ENCODE results near the gene CACNA1C. TPM values are rescaled to one million over a fixed set of nuclear protein-coding genes. Genes with fewer than 3 reads are reported as not detected.

CACNA1C gene
- total and polyA plus RNA-seq, 10 of the 15 experiments (the other 5 are each of a cell fraction or from before 2014, with no cell fraction given): under 0.01 to 0.15 (median 0.09) TPM; not detected in 5

DNA sequence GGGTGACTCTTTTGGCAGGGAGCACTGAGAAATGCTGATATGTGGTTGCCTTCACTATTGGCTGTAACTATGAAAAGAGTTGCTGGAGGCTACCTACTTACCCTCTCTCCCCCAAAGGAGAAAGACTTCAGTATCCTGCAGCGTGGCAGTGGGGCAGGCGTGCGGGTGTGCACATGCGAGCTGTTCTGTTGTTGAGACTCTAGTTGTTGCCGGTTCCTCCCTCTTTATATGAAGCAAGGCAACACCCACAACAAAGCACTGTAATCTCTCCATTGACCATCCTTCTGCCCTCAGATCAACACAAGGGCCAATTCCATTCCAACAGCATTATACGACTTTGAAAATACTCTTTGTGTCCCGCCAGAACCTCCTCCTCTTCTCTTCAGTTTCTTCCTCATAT is 259.4 kb downstream of the CACNA1C start:
- TF ChIP-seq HCFC1 (IDR thresholded peaks at IDR 0.05; ENCODE audit: low read length): no peak
- TF ChIP-seq, protein P1, sequence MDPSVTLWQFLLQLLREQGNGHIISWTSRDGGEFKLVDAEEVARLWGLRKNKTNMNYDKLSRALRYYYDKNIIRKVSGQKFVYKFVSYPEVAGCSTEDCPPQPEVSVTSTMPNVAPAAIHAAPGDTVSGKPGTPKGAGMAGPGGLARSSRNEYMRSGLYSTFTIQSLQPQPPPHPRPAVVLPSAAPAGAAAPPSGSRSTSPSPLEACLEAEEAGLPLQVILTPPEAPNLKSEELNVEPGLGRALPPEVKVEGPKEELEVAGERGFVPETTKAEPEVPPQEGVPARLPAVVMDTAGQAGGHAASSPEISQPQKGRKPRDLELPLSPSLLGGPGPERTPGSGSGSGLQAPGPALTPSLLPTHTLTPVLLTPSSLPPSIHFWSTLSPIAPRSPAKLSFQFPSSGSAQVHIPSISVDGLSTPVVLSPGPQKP (IDR thresholded peaks at IDR 0.05; ENCODE audit: low read depth, low read length): no peak
- no peaks in the 10 kb centered on the region for H3K36me3 ChIP-seq (ENCODE audit: control insufficient read depth in 2 of 2, insufficient read depth in 2 of 2, low read length in 1 of 2)
- in situ Hi-C loops (cut with MboI) (no loop called here), intact Hi-C loops (cut with micrococcal nuclease; ENCODE audit: unreplicated experiment) (no loop called here)
- no TSS peak for BruUV-seq (replicated peaks)
- no peak overlapping the region for H2AFZ ChIP-seq (ENCODE audit: control insufficient read depth, low read depth, low read length)
- ChIA-PET POLR2A (no interaction called here), SMC1A (ENCODE audit: uncharacterized antibody, unreplicated experiment) (no interaction called here), RAD21 (ENCODE audit: unreplicated experiment) (no interaction called here), CTCF (no interaction called here)
- no peaks in the 10 kb centered on the region for H4K20me1 ChIP-seq (ENCODE audit: control insufficient read depth, insufficient read depth)
- H3K4me1 ChIP-seq (ENCODE audit: control insufficient read depth, insufficient read depth, low read length): no peaks in the 10 kb centered on the region
- 24% methylated on average over 7 of the region's 7 CpGs for WGBS (ENCODE audit: insufficient coverage, insufficient replicate concordance, low lambda C conversion rate, missing lambda C conversion rate)
- H3K79me2 ChIP-seq (ENCODE audit: control insufficient read depth, insufficient read depth, low read length): no peaks in the 10 kb centered on the region
- H3K4me3 ChIP-seq: no peak overlapping the region
- peaks cover 3% of the 10 kb centered on the region for H3K9me3 ChIP-seq (replicated peaks; ENCODE audit: control insufficient read depth, insufficient read depth, low read length)
- DNase-seq (ENCODE audit: low read depth, low spot score): no peak
- no peak overlapping the region for H3K9ac ChIP-seq (ENCODE audit: control insufficient read depth, insufficient read depth, low read length)
- ATAC-seq: no peak
- no peak overlapping the region for H3K27ac ChIP-seq (ENCODE audit: control insufficient read depth, insufficient read depth)
- no peak overlapping the region for H3K4me2 ChIP-seq (ENCODE audit: control insufficient read depth, insufficient read depth)
- H3K27me3 ChIP-seq (replicated peaks in 1 of 2; ENCODE audit: control insufficient read depth in 2 of 2, insufficient read depth in 2 of 2, low read length in 1 of 2): no peaks in the 10 kb centered on the region
- FAIRE-seq: no peak

DNA sequence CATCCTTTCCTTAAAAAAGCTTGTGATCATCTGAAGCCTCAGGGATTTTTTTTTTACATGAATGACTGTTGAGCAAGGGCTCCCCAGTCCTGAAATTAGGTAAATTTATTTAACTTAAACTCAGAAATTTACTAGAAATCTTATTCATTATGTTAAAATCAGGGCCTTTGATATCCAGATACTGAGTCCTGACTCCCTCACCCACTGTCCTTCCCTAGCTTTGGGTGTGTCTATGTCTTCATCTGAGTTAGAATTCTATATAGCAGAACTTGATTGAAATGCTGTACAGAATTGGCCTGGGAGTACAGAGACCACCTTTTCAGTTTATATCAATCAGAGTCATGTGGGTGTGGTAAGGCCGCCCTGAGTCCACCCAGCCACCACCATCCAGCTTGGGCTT is 260.0 kb downstream of the CACNA1C start:
- no peak overlapping the region for H3K4me2 ChIP-seq (ENCODE audit: control insufficient read depth, insufficient read depth)
- H4K20me1 ChIP-seq (ENCODE audit: control insufficient read depth, insufficient read depth): no peaks in the 10 kb centered on the region
- ChIA-PET CTCF (no interaction called here), RAD21 (ENCODE audit: unreplicated experiment) (no interaction called here), SMC1A (ENCODE audit: uncharacterized antibody, unreplicated experiment) (no interaction called here), POLR2A (no interaction called here)
- H2AFZ ChIP-seq (ENCODE audit: control insufficient read depth, low read depth, low read length): no peak overlapping the region
- in situ Hi-C loops (cut with MboI): no loop called here
- TF ChIP-seq ZNF622 (IDR thresholded peaks at IDR 0.05) (no peak), SIN3A (IDR thresholded peaks at IDR 0.05; ENCODE audit: low read depth, low read length) (no peak), SUPT20H (IDR thresholded peaks at IDR 0.05; ENCODE audit: borderline replicate concordance, control insufficient read depth, low read depth, low read length) (no peak), PML (IDR thresholded peaks at IDR 0.05; ENCODE audit: low read length) (no peak), GABPA (IDR thresholded peaks at IDR 0.05; ENCODE audit: low read depth) (no peak), MTA2 (IDR thresholded peaks at IDR 0.05; ENCODE audit: low read depth) (no peak), EP300 (IDR thresholded peaks at IDR 0.05; ENCODE audit: borderline replicate concordance in 1 of 2, control insufficient read depth in 1 of 2, low read depth in 2 of 2, low read length in 2 of 2) (no peak), KAT2A (conservative IDR thresholded peaks at IDR 0.05; ENCODE audit: control insufficient read depth, low read depth, low read length) (no peak), EGR1 (IDR thresholded peaks at IDR 0.05; ENCODE audit: borderline replicate concordance in 1 of 2, low read depth in 2 of 2, low read length in 2 of 2) (no peak), SMAD5 (IDR thresholded peaks at IDR 0.05; ENCODE audit: low read depth) (no peak), TARDBP (IDR thresholded peaks at IDR 0.05; ENCODE audit: borderline replicate concordance) (no peak), CREB1 (IDR thresholded peaks at IDR 0.05; ENCODE audit: low read depth) (no peak), YBX1 (IDR thresholded peaks at IDR 0.05) (no peak), ASH2L (IDR thresholded peaks at IDR 0.05; ENCODE audit: borderline replicate concordance, low read depth) (no peak), RCOR1 (conservative IDR thresholded peaks at IDR 0.05; ENCODE audit: low read depth, low read length) (no peak)
- peaks cover 3% of the 10 kb centered on the region for H3K9me3 ChIP-seq (replicated peaks; ENCODE audit: control insufficient read depth, insufficient read depth, low read length)
- FAIRE-seq: no peak
- no peaks in the 10 kb centered on the region for H3K79me2 ChIP-seq (ENCODE audit: control insufficient read depth, insufficient read depth, low read length)
- WGBS (ENCODE audit: insufficient coverage, insufficient replicate concordance, low lambda C conversion rate, missing lambda C conversion rate): 7% methylated on average over 1 of the region's 1 CpG
- no peaks in the 10 kb centered on the region for H3K4me1 ChIP-seq (ENCODE audit: control insufficient read depth, insufficient read depth, low read length)
- H3K27ac ChIP-seq (ENCODE audit: control insufficient read depth, insufficient read depth): no peak overlapping the region
- H3K36me3 ChIP-seq (ENCODE audit: control insufficient read depth in 2 of 2, insufficient read depth in 2 of 2, low read length in 1 of 2): no peaks in the 10 kb centered on the region
- no peak for ATAC-seq
- H3K4me3 ChIP-seq: no peak overlapping the region
- H3K9ac ChIP-seq (ENCODE audit: control insufficient read depth, insufficient read depth, low read length): no peak overlapping the region
- no peaks in the 10 kb centered on the region for H3K27me3 ChIP-seq (replicated peaks in 1 of 2; ENCODE audit: control insufficient read depth in 2 of 2, insufficient read depth in 2 of 2, low read length in 1 of 2)
- intact Hi-C loops (cut with micrococcal nuclease; ENCODE audit: unreplicated experiment): no loop called here
- BruUV-seq (replicated peaks): no TSS peak
- no peak for DNase-seq (ENCODE audit: low read depth, low spot score)

All from GM12878 (cell line).